HG03457 (cell line): Measurements from ENCODE around the gene BRD8.
"Not testable (repeated sequence)": the region's sequence is repeated elsewhere in the genome, so short reads cannot be mapped to it uniquely, and the experiment has no call there.

Experiments used
- ATAC-seq: cut with Tn5 transposase; IDR thresholded peaks from one replicate; pipeline ENCODE4 v1.9.1; 2021; ENCODE audit warnings: moderate number of reproducible peaks; ENCODE audit not compliant: unreplicated experiment

Gene BRD8

DNA sequence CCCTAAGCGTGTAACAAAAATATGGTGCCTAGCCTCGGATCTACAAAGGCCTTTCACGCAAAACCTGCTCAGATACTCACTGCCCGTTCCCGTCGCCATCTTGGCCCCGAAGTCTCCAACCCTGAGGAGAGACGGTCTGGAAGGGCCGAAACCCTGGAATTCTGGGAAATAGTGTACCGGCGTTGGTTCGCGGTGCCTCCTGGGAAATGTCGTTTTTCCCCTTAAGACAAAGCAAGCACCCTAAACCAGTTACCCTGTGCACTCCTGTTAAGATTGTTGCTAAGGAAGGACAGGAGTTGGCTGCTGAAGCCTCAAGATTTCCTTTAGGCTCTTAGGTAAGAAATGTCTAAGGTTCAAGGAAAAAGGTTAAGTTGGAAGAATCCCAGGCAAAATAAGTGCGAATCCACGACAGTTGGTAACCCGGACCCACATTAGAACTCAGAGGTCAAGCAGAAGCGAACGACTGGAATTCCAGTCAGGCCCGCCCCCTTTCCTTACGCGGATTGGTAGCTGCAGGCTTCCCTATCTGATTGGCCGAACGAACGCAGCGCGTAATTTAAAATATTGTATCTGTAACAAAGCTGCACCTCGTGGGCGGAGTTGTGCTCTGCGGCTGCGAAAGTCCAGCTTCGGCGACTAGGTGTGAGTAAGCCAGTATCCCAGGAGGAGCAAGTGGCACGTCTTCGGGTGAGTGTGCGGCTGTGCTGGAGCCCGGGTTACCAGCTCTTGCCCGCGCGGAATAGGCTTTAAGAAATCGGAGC lies at the start of gene BRD8, which contains the start of gene KIF20A:
BRD8 (minus strand) TSS at position 115 of the 761 bp plus-strand sequence; CDS start at position 99, 16 bp downstream.
KIF20A (plus strand) TSS at position 597 of the 761 bp plus-strand sequence. CDS start 569 bp downstream, outside the sequence.
- peak; percentile 65 for ATAC-seq

- ATAC-seq: no peak
These were observed 48.5 kb upstream of the BRD8 start for GRCh38 chr5:138226910-138227309.

GRCh38 chr5:138224712-138225111 lies 46.3 kb upstream of the BRD8 start:
- no peak for ATAC-seq

DNA sequence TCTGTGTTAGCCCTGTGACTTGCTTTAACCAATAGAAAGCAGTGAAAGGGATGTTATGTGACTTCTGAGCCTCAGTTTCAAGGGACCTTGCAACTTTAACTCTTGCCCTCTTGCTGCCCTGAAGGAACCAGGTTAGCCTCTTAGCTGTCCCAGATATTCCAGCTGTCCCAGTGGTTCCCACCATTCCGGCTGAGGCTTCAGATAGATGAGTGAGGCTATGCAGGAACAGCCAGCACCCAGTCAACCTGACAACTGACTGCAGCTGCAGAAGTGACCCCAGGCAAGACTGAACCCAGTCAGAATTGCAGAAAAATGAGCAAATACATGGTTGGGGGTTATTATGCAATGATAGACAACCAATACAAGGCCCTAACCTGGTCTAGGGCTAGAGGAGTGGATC lies 45.1 kb upstream of the BRD8 start:
- ATAC-seq: no peak

- ATAC-seq: no peak
These were observed 38.4 kb upstream of the BRD8 start for GRCh38 chr5:138216799-138217198.

GRCh38 chr5:138213161-138214029 lies 35.0 kb upstream of the BRD8 start, which contains the start of gene CDC23:
CDC23 (minus strand) TSS chr5:138213323; CDS start chr5:138213312, 11 bp downstream.
- ATAC-seq: peak; percentile 93

GRCh38 chr5:138212828-138213160 lies 34.4 kb upstream of the BRD8 start:
- no peak for ATAC-seq

GRCh38 chr5:138210985-138211384 lies 32.6 kb upstream of the BRD8 start:
- ATAC-seq: no peak

- not testable (repeated sequence) for ATAC-seq
These were observed 15.4 kb upstream of the BRD8 start for GRCh38 chr5:138193859-138194258.

GRCh38 chr5:138192826-138193225 lies 14.4 kb upstream of the BRD8 start:
- no peak for ATAC-seq

GRCh38 chr5:138188626-138189025 lies 10.2 kb upstream of the BRD8 start:
- ATAC-seq: no peak

- ATAC-seq: no peak
These were observed 7.6 kb upstream of the BRD8 start for GRCh38 chr5:138186002-138186447.

- no peak for ATAC-seq
These were observed 4.4 kb upstream of the BRD8 start for GRCh38 chr5:138182808-138183207.

DNA sequence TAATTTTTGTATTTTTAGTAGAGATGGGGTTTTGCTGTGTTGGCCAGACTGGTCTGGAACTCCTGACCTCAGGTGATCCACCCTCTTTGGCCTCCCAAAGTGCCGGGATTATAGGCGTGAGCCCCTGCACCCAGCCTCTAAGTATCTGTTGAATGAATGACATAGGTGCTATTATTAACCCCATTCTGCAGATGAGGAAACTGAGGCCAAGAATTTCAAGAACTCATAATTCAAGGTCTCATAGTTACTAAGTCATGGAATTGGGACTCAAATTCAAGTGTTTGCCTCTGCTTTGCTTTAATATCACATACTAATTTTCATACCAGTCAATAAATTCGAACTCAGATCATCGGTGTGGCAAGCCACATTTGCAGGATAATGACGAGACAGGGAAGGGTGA lies 2.4 kb upstream of the BRD8 start:
- ATAC-seq: no peak

GRCh38 chr5:138180183-138180782 lies 1.9 kb upstream of the BRD8 start:
- no peak for ATAC-seq

- ATAC-seq: peak; percentile 2
These were observed 937 bp upstream of the BRD8 start for GRCh38 chr5:138179277-138179857.

DNA sequence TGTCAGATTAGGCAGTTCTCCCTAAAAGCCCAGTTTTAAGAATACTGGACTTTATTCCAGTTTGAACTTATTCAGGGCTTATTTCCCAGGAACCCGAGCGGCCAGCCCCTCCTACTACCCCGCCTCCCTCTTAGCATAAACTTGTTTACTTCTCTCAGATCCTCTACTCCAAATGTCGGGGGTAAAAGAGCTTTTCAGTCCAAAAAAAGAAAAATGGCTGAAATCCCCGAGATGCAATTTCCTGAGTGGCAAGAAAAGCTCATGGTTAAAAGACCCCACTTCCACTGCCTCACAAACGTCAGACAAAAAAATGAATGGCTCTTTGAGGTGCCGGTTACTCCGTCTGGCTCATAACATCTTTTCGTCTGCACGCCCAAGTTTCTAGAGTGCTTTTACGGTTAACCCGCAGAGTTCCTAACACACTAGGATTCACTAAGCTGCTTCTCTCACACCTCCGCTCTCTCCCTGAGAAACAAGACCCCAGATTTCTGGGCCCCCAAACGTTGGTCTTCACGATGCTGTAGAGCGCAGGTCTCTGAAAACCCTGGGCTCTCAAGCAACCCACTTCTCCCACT lies 402 bp downstream of the BRD8 start:
- ATAC-seq: no peak

- no peak for ATAC-seq
These were observed 8.1 kb downstream of the BRD8 start for GRCh38 chr5:138170299-138170698.

- ATAC-seq: no peak
These were observed 9.3 kb downstream of the BRD8 start for GRCh38 chr5:138169124-138169523.

DNA sequence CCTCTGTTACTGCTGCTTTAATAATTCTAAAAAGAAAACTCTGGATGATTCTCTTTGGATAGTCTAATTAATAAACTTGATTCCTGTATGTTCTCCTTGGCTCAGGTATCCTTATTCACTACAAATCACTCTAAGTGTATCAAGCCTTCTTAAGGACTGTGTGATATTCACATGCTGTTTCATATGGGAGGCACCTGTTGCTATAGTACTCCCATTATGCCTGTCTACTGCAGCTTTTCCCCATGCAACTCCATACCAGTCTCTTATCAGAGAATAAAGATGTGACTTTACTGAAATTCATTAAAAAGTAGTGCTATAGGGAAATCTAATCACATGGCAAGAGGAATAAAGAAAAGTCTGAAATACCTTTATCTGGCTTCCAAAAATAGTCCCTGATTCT lies 14.7 kb downstream of the BRD8 start:
- ATAC-seq: no peak

- ATAC-seq: no peak
These were observed 17.7 kb downstream of the BRD8 start for GRCh38 chr5:138160706-138161105.
